HepG2 (cell line): ENCODE results near the gene SQSTM1. TPM values are rescaled to one million over a fixed set of nuclear protein-coding genes. Genes with fewer than 3 reads are reported as not detected.

Experiments used
- BHLHE40 ChIP-seq: IDR thresholded peaks from 2 replicates; pipeline ENCODE4 v1.6.1; 2011; ENCODE audit warnings: low read length, improper control_type of control experiment
- E2F5 ChIP-seq: sonication (generic); formaldehyde crosslinking; conservative IDR thresholded peaks from 2 replicates; pipeline ENCODE4 v1.4.0; 2020; ENCODE audit warnings: missing genetic modification reagents
- FOSL1 ChIP-seq: sonication (generic); formaldehyde crosslinking; IDR thresholded peaks from 2 replicates; pipeline ENCODE4 v1.9.0; 2021; ENCODE audit warnings: missing genetic modification reagents, borderline replicate concordance
- GMEB2 ChIP-seq: IDR thresholded peaks from 2 replicates; pipeline ENCODE4 v1.6.1; 2016; ENCODE audit warnings: missing biosample characterization, missing genetic modification reagents, low read depth
- GTF3A ChIP-seq: sonication (generic); formaldehyde crosslinking; conservative IDR thresholded peaks from 2 replicates; pipeline ENCODE4 v1.4.0; 2020; ENCODE audit warnings: mild to moderate bottlenecking, missing genetic modification reagents
- HDAC6 ChIP-seq: fragments of 200-600 bp; sonication (generic); IDR thresholded peaks from 2 replicates; pipeline ENCODE4 v1.7.0; 2017; ENCODE audit warnings: mild to moderate bottlenecking, antibody characterized with exemption, low read length, low read depth
- HOXA5 ChIP-seq: sonication (generic); formaldehyde crosslinking; IDR thresholded peaks from 2 replicates; pipeline ENCODE4 v1.4.0; 2020; ENCODE audit warnings: missing genetic modification reagents
- ISL2 ChIP-seq: sonication (generic); formaldehyde crosslinking; IDR thresholded peaks from 2 replicates; pipeline ENCODE4 v1.5.0; 2020; ENCODE audit warnings: missing genetic modification reagents
- KLF16 ChIP-seq, 2 experiments: sonication (generic) in 1 of 2; formaldehyde crosslinking in 1 of 2; IDR thresholded peaks; 2 replicates each; pipeline versions ENCODE4 v1.6.1 to v1.8.0; 2016 to 2023; ENCODE audit warnings: missing genetic modification reagents in 2 of 2, missing compliant biosample characterization in 1 of 2
- MBD4 ChIP-seq: IDR thresholded peaks from 2 replicates; pipeline ENCODE4 v1.6.1; 2012; ENCODE audit warnings: low read length, inconsistent platforms, borderline replicate concordance
- MXD3 ChIP-seq: IDR thresholded peaks from 2 replicates; pipeline ENCODE4 v1.6.1; 2016; ENCODE audit warnings: mild to moderate bottlenecking, missing biosample characterization, missing genetic modification reagents
- NFKB2 ChIP-seq: sonication (generic); formaldehyde crosslinking; IDR thresholded peaks from 2 replicates; pipeline ENCODE4 v1.4.0; 2020; ENCODE audit warnings: missing genetic modification reagents, borderline replicate concordance
- REL ChIP-seq: sonication (generic); formaldehyde crosslinking; conservative IDR thresholded peaks from 2 replicates; pipeline ENCODE4 v1.8.0; 2022; ENCODE audit warnings: mild to moderate bottlenecking, missing genetic modification reagents, moderate library complexity
- SALL2 ChIP-seq: sonication (generic); formaldehyde crosslinking; IDR thresholded peaks from 2 replicates; pipeline ENCODE4 v1.8.1; 2023; ENCODE audit warnings: mild to moderate bottlenecking, missing genetic modification reagents, inconsistent platforms
- SRY ChIP-seq: sonication (generic); formaldehyde crosslinking; IDR thresholded peaks from 2 replicates; pipeline ENCODE4 v1.8.0; 2022; ENCODE audit warnings: mild to moderate bottlenecking, missing genetic modification reagents
- TERF1 ChIP-seq: sonication (generic); formaldehyde crosslinking; IDR thresholded peaks from 2 replicates; pipeline ENCODE4 v1.8.0; 2022; ENCODE audit warnings: mild to moderate bottlenecking, missing genetic modification reagents, moderate library complexity
- U2AF1 ChIP-seq: fragments of 200-400 bp; formaldehyde crosslinking; optimal IDR thresholded peaks from 2 replicates; pipeline ENCODE3; 2017; ENCODE audit warnings: mild to moderate bottlenecking, low read depth, low read length
- ZBTB20 ChIP-seq: sonication (generic); formaldehyde crosslinking; IDR thresholded peaks from 2 replicates; pipeline ENCODE4 v1.8.1; 2023; ENCODE audit warnings: missing genetic modification reagents, low read depth, mild to moderate bottlenecking, borderline replicate concordance
- ZNF18 ChIP-seq: sonication (generic); formaldehyde crosslinking; IDR thresholded peaks from 2 replicates; pipeline ENCODE4 v1.8.0; 2022; ENCODE audit warnings: mild to moderate bottlenecking, missing genetic modification reagents; ENCODE audit not compliant: insufficient replicate concordance
- ZNF672 ChIP-seq: sonication (generic); formaldehyde crosslinking; IDR thresholded peaks from 2 replicates; pipeline ENCODE4 v1.8.1; 2022; ENCODE audit warnings: missing genetic modification reagents
- ZNF792 ChIP-seq: IDR thresholded peaks from 2 replicates; pipeline ENCODE4 v1.6.1; 2016
- ZNF878 ChIP-seq: sonication (generic); formaldehyde crosslinking; IDR thresholded peaks from 2 replicates; pipeline ENCODE4 v1.8.1; 2023; ENCODE audit warnings: mild to moderate bottlenecking, missing genetic modification reagents, moderate library complexity
- polyA plus RNA-seq, 8 experiments: library from polyadenylated mRNA; depleted of rRNA in 3 of 8; stranded (reverse) in 7 of 8; unstranded in 1 of 8; fragments of >200 nt; fragmentation: Illumina TruSeq in 4 of 8; extraction: Trizol in 4 of 8; gene quantifications; 2 replicates each; pipeline versions ENCODE4 v1.2.1 to v1.2.3, GENCODE V29; 2011 to 2016; ENCODE audit warnings: low read depth in 4 of 8, missing spikeins in 1 of 8, mixed read lengths in 1 of 8; ENCODE audit not compliant: insufficient read depth in 1 of 8
- total RNA-seq, 5 experiments: library from RNA; depleted of rRNA; stranded (reverse); fragments of >200 nt; fragmentation: Illumina TruSeq; extraction: Trizol; gene quantifications; 2 replicates each; pipeline ENCODE4 v1.2.3, GENCODE V29; 2016; ENCODE audit warnings: low read depth in 1 of 5
- TF ChIP-seq, protein P1 (sequence below): sonication (generic); formaldehyde crosslinking; IDR thresholded peaks from 2 replicates; pipeline ENCODE4 v1.4.0; 2020; ENCODE audit warnings: missing genetic modification reagents, low read depth, mild to moderate bottlenecking, borderline replicate concordance

The SQSTM1 gene
- total and polyA plus RNA-seq, 2 of the 13 experiments (the other 11 are each of a cell fraction or from before 2014, with no cell fraction given) = 90.9 to 160 TPM

- TF ChIP-seq MXD3 (CRISPR knock-in tag) = no peak
- TF ChIP-seq U2AF1 = peak; percentile 7
- no peak for TF ChIP-seq HDAC6
- 0 out of 2 replicates have a peak, but pooled peaks have one; percentile 48 for TF ChIP-seq ZNF878
- no peak for TF ChIP-seq ZNF672 (CRISPR knock-in tag)
- peak; percentile 61; the same call in 1 of the 2 replicates for TF ChIP-seq ZNF792 (CRISPR knock-in tag)
- TF ChIP-seq SALL2 (CRISPR knock-in tag) = peak; percentile 4; the same call in 1 of the 2 replicates
- no peak; the same call in 1 of the 2 replicates for TF ChIP-seq BHLHE40
- no peak for TF ChIP-seq GTF3A
- peak; percentile 82; the same call in 1 of the 2 replicates for TF ChIP-seq REL (CRISPR knock-in tag)
- 0 out of 2 replicates have a peak, but pooled peaks have one; percentile 57 for TF ChIP-seq HOXA5 (CRISPR knock-in tag)
- TF ChIP-seq SRY (CRISPR knock-in tag) = peak; percentile 93
- no peak; the same call in none of the 2 replicates for TF ChIP-seq TERF1 (CRISPR knock-in tag)
- TF ChIP-seq MBD4 = no peak
- TF ChIP-seq E2F5 (CRISPR knock-in tag) = no peak; the same call in 1 of the 2 replicates
- TF ChIP-seq GMEB2 = no peak
- no peak for TF ChIP-seq ZBTB20 (CRISPR knock-in tag)
- 0 out of 2 replicates have a peak, but pooled peaks have one; percentile 31 for TF ChIP-seq ISL2 (CRISPR knock-in tag)
- TF ChIP-seq NFKB2 (CRISPR knock-in tag) = peak; percentile 71; the same call in 1 of the 2 replicates
- TF ChIP-seq KLF16 (CRISPR knock-in tag; IDR thresholded peaks at IDR 0.05) = no peak; a peak in 1 of 4 replicates
- TF ChIP-seq FOSL1 = no peak
- TF ChIP-seq, protein P1, sequence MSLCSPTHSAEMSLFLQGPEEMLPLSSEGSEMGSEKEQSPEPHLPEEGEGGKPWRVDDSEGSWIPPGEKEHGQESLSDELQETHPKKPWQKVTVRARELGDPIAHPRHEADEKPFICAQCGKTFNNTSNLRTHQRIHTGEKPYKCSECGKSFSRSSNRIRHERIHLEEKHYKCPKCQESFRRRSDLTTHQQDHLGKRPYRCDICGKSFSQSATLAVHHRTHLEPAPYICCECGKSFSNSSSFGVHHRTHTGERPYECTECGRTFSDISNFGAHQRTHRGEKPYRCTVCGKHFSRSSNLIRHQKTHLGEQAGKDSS (CRISPR knock-in tag) = peak; percentile 32; the same call in 1 of the 2 replicates
- TF ChIP-seq ZNF18 = peak; percentile 18
Observed at GRCh38 chr5:179820483-179821297, at the start of gene SQSTM1 (continued).
